OCI-LY7 (cell line): ENCODE results near the gene ADARB2. TPM values are rescaled to one million over a fixed set of nuclear protein-coding genes. Genes with fewer than 3 reads are reported as not detected.
A peak's percentile ranks its signal among the peaks of the same experiment; 100 is the strongest.

ENCODE experiments used
- BruUV-seq: library from RNA; stranded (reverse); fragments of 400-500 nt; replicated peaks from 2 replicates; lab custom pipeline; 2021; lab: Mats Ljungman, UMichigan
- CTCF ChIA-PET: fragments of 300-600 bp; sonication (Branson Sonifier 250); formaldehyde crosslinking; loops from one replicate; lab custom pipeline; 2022; ENCODE audit warnings: antibody characterized with exemption; ENCODE audit not compliant: unreplicated experiment; lab: Charles Lee
- POLR2A ChIA-PET: fragments of 300-600 bp; sonication (Branson Sonifier 250); formaldehyde crosslinking; loops from one replicate; lab custom pipeline; 2022; ENCODE audit warnings: antibody characterized with exemption; lab: Charles Lee
- DNase-seq: peaks from one replicate; pipeline ENCODE4 v3.0.0-alpha.2; 2015; ENCODE audit warnings: low spot score
- H2AFZ ChIP-seq: fragments of 200-600 bp; sonication (generic), shearing (Covaris generic); 2 replicates; pipeline ENCODE4 v1.6.1; 2014; ENCODE audit warnings: mild to moderate bottlenecking, antibody characterized with exemption, low read length, moderate library complexity
- H3K27ac ChIP-seq: fragments of 200-600 bp; sonication (generic); 2 replicates; pipeline ENCODE4 v1.5.1; 2014; ENCODE audit warnings: mixed run types, low read depth, mild to moderate bottlenecking, moderate library complexity, low read length, inconsistent platforms; ENCODE audit not compliant: poor library complexity, severe bottlenecking
- H3K36me3 ChIP-seq: fragments of 200-600 bp; sonication (generic); 2 replicates; pipeline ENCODE4 v1.6.1; 2014; ENCODE audit warnings: mild to moderate bottlenecking, antibody characterized with exemption, low read length, moderate library complexity, mixed read lengths; ENCODE audit not compliant: insufficient read depth
- H3K4me1 ChIP-seq: fragments of 200-600 bp; sonication (generic); 2 replicates; pipeline ENCODE4 v1.5.1; 2014; ENCODE audit warnings: mild to moderate bottlenecking, low read length; ENCODE audit not compliant: insufficient read depth, poor library complexity, severe bottlenecking
- H3K4me2 ChIP-seq: fragments of 200-600 bp; sonication (generic); 2 replicates; pipeline ENCODE4 v1.6.1; 2014; ENCODE audit warnings: mild to moderate bottlenecking, low read length
- H3K4me3 ChIP-seq: fragments of 200-600 bp; sonication (generic); 2 replicates; pipeline ENCODE4 v1.5.1; 2014; ENCODE audit warnings: mild to moderate bottlenecking, low read depth, low read length; ENCODE audit not compliant: poor library complexity, severe bottlenecking
- H3K79me2 ChIP-seq: fragments of 200-600 bp; sonication (generic); 2 replicates; pipeline ENCODE4 v1.6.1; 2016; ENCODE audit warnings: low read depth, mild to moderate bottlenecking, low read length, moderate library complexity, mixed read lengths; ENCODE audit not compliant: insufficient read depth
- H3K9me2 ChIP-seq: fragments of 200-600 bp; sonication (generic); 2 replicates; pipeline ENCODE4 v1.6.1; 2016; ENCODE audit warnings: mild to moderate bottlenecking, low read length, mixed read lengths; ENCODE audit not compliant: insufficient read depth
- H3K9me3 ChIP-seq: fragments of 200-600 bp; sonication (generic); 2 replicates; pipeline ENCODE4 v1.6.1; 2014; ENCODE audit warnings: mild to moderate bottlenecking, mixed run types, low read length, mixed read lengths
- H4K20me1 ChIP-seq: fragments of 200-600 bp; sonication (generic); 2 replicates; pipeline ENCODE4 v1.6.1; 2014; ENCODE audit warnings: mild to moderate bottlenecking, antibody characterized with exemption, low read length, moderate library complexity, mixed read lengths; ENCODE audit not compliant: insufficient read depth
- EZH2phosphoT487 ChIP-seq: fragments of 200-600 bp; sonication (generic); IDR thresholded peaks from 2 replicates; pipeline ENCODE4 v1.6.1; 2018; ENCODE audit warnings: low read depth, borderline replicate concordance, mild to moderate bottlenecking, mixed run types, antibody characterized with exemption, low read length, moderate library complexity, mixed read lengths
- intact Hi-C: fragments of 100-400 bp; cut with micrococcal nuclease; formaldehyde crosslinking; loops from one replicate; pipeline ENCODE4 v1.10.0; 2022; ENCODE audit not compliant: unreplicated experiment
- total RNA-seq, 2 experiments: library from RNA; depleted of rRNA in 1 of 2; stranded (reverse); fragments of >200 nt in 1 of 2; shearing (Covaris generic) in 1 of 2; gene quantifications; 2 replicates each; pipeline ENCODE4 v1.2.3, GENCODE V29; 2014 to 2022
- TF ChIP-seq, protein P1 (sequence below): fragments of 200-600 bp; sonication (generic); conservative IDR thresholded peaks from 2 replicates; pipeline ENCODE4 v1.5.1; 2014; ENCODE audit warnings: mild to moderate bottlenecking, antibody characterized with exemption, low read length, moderate library complexity, mixed read lengths

ADARB2 gene
- total RNA-seq, 2 experiments from 2014 or later: 0.03 TPM; not detected in 1

DNA sequence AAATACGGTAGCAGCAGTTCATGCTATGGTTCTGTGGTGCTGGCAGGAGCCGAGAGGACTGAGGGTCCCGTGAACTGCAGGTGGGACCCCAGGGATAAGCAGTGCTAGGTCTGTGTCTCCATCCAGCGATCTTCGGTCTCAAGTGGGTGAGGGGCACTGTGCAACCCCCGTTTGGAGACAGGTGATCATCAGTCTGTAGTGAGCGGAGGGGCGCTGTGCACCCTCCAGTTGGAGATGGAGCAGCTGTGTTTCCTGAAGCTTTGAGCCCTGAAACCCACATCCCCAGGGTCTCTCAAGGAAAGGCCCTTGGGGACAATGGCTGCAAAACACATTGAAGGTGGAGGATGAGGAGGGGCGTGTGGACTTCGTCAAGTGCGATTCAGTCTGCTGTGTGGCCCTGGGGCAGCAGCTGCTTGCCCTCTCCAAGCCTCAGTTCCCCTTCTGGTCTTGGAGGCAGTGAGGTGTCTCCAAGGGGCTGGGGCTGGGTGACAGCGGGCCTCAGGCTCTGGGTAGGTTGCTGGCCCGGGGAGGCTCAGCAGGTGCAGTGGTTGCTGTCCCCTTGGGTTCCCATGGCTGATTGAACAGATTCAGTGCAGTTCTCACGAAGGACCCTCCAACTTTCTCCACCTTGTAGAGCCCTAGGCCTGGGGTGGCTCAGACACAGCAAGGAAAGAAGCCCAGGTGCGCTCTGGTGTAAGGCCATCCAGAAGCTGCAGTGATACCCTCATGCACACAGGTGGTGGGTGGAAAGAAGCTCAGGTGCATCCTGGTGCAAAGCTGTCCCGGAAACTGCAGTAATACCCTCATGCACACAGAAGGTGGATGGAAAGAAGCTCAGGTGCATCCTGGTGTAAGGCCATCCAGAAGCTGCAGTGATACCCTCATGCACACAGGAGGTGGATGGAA, 160.6 kb downstream of the ADARB2 start:
- H3K4me2 ChIP-seq: peak overlapping the region; percentile 24; the same call in 1 of the 2 replicates
- no peak overlapping the region for H2AFZ ChIP-seq
- peak; percentile 48 for DNase-seq
- no peaks in the 10 kb centered on the region for H3K79me2 ChIP-seq
- intact Hi-C loops: no loop called here
- peaks cover 10% of the 10 kb centered on the region for H3K4me1 ChIP-seq
- H3K36me3 ChIP-seq: no peaks in the 10 kb centered on the region
- no TSS peak for BruUV-seq
- no peak overlapping the region for H3K27ac ChIP-seq
- H3K4me3 ChIP-seq: no peak overlapping the region
- ChIA-PET CTCF (interaction anchor here (0.7 kb wide), 1 partner anchor 215 kb away, joined by 3 read pairs; no protein-coding TSS in a partner anchor), POLR2A (interaction anchor here (0.6 to 0.8 kb wide), 2 partner anchors 46 to 122 kb away, joined by 3 to 6 read pairs; no protein-coding TSS in a partner anchor)
- H4K20me1 ChIP-seq: no peaks in the 10 kb centered on the region
- H3K9me2 ChIP-seq: no peaks in the 10 kb centered on the region
- no peaks in the 10 kb centered on the region for H3K9me3 ChIP-seq
- TF ChIP-seq, protein P1, sequence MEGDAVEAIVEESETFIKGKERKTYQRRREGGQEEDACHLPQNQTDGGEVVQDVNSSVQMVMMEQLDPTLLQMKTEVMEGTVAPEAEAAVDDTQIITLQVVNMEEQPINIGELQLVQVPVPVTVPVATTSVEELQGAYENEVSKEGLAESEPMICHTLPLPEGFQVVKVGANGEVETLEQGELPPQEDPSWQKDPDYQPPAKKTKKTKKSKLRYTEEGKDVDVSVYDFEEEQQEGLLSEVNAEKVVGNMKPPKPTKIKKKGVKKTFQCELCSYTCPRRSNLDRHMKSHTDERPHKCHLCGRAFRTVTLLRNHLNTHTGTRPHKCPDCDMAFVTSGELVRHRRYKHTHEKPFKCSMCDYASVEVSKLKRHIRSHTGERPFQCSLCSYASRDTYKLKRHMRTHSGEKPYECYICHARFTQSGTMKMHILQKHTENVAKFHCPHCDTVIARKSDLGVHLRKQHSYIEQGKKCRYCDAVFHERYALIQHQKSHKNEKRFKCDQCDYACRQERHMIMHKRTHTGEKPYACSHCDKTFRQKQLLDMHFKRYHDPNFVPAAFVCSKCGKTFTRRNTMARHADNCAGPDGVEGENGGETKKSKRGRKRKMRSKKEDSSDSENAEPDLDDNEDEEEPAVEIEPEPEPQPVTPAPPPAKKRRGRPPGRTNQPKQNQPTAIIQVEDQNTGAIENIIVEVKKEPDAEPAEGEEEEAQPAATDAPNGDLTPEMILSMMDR: no peak
- no peak for TF ChIP-seq EZH2phosphoT487

DNA sequence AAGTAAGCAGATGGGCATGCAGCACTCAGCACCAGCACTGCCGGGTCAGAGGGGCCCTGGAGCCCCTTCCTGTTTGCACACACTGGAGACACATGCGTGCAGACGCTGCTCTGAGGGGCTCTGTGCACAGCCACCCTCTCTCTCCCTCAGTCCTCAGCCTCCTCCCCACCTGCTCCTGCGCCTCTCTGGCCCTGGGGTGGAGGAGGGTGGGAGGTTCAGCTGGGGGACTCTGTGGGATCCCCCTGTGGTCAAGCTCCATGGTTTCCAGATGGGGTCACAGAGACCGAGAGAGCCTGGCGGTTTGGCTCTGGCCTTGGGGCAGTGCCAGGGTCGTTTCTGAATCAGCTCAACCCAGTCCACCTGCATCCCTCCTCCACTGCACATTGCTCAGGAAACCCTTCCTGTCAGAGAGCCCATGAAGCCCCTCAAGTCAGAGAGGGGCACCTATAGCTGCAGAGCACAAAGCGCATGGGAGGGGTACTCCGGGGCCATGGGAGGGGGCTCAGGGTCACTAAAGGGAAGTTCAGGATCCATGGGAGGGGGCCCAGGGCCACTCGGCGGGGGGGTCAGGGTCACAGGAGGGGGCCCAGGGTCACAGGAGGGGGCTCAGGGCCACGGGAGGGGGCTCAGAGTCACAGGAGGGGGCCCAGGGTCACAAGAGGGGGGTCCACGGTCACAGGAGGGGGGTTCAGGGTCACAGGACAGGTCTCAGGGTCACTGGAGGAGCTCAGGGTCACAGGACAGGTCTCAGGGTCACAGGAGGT, 161.7 kb downstream of the ADARB2 start:
- no peaks in the 10 kb centered on the region for H3K79me2 ChIP-seq
- BruUV-seq: no TSS peak
- no peak overlapping the region for H2AFZ ChIP-seq
- ChIA-PET POLR2A (interaction anchor here (0.8 kb wide), 1 partner anchor 121 kb away, joined by 6 read pairs; no protein-coding TSS in a partner anchor), CTCF (no interaction called here)
- no peaks in the 10 kb centered on the region; the same call in 1 of the 2 replicates for H4K20me1 ChIP-seq
- no peaks in the 10 kb centered on the region for H3K9me3 ChIP-seq
- no peak overlapping the region for H3K4me3 ChIP-seq
- peaks cover 10% of the 10 kb centered on the region for H3K4me1 ChIP-seq
- DNase-seq: peak; percentile 11
- H3K36me3 ChIP-seq: no peaks in the 10 kb centered on the region
- intact Hi-C loops: no loop called here
- H3K9me2 ChIP-seq: no peaks in the 10 kb centered on the region
- peak overlapping the region; percentile 9; the same call in 1 of the 2 replicates for H3K4me2 ChIP-seq
- H3K27ac ChIP-seq: no peak overlapping the region
- TF ChIP-seq, protein P1: no peak
- no peak for TF ChIP-seq EZH2phosphoT487
